HG02973 (cell line): Measurements from ENCODE around the gene SH3RF2.
"Not testable (repeated sequence)": the region's sequence is repeated elsewhere in the genome, so short reads cannot be mapped to it uniquely, and the experiment has no call there.

Source experiments
- ATAC-seq: cut with Tn5 transposase; IDR thresholded peaks from one replicate; pipeline ENCODE4 v1.9.1; 2021; ENCODE audit warnings: moderate library complexity; ENCODE audit not compliant: unreplicated experiment

Gene SH3RF2

DNA sequence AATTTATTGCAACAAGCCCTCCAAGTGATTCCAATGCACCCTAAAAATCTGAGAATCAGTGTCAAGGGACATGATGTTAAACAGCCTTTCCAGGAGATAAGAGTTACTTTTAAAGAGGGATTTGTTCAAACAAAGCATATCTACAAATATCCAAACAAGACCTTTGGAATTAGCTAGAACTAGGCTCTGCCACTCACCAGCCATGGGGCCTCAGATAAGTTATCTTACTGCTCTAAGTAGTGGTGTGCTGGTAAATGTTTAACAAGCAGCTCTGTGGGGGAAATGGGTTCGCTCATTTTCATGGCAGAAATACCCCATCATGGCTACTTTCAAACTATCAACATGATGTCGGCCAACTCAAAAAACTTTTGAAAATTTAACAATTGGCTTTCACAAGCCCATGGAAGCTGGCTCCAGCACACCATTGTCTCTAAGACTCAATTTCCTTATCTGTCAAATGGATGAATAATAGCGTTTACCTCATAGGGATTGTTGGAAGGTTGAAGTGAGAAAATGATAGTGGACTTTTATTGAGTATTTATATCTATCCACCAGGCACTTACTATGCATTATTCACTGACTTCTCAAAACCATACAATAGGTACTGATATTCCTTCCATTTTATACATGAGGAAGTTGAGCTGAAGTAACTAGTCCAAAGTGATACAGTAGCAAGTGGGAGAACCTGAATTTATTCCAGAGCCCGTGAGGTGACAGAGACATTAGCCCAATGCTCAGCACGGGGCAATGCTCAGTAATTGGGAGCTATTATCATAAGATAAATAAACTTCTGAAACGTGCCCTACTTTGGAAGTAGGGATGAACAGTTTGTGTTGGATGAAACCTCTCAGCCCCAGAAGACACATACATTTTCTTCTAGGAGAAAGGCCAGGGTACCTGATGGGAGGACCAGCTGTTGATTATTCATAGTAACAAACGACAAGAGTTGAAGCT lies 43.2 kb downstream of the SH3RF2 start:
- no peak for ATAC-seq

DNA sequence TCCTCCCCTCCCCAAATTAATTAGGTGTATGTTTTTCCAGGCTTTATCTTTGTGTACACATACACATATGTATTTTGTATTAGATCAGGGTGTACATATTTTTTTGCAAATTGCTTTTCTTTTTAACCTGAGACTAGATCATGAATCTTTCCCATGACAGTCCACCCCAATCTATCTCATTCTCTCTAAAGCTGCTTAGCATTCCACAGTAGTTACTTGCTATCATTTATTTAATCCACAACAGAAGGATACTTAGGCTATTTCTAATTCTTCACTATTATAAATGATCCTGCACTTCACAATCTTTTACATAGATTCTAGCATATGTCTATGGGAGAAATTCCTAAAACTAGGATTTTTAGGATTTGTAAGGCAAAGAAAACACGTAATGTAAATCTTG lies 43.9 kb downstream of the SH3RF2 start:
- no peak for ATAC-seq

DNA sequence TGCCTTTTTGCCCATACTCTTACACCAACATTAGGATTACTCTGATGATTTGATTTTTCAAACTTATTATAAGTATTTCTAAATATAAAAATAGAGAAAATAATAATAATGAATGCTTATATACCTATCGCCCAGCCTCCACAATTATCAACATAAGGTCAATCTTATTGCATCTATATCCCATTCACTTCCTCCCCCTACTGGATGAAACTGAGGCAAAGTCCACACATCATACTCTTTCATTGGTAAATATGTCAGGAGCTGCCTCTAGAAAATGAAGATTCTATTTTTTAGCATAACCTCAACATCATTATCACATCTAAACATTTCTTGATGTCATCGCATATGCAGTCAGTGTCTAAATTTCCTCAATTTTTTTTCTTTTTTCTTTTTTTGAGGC lies 44.3 kb downstream of the SH3RF2 start:
- ATAC-seq, result no peak

DNA sequence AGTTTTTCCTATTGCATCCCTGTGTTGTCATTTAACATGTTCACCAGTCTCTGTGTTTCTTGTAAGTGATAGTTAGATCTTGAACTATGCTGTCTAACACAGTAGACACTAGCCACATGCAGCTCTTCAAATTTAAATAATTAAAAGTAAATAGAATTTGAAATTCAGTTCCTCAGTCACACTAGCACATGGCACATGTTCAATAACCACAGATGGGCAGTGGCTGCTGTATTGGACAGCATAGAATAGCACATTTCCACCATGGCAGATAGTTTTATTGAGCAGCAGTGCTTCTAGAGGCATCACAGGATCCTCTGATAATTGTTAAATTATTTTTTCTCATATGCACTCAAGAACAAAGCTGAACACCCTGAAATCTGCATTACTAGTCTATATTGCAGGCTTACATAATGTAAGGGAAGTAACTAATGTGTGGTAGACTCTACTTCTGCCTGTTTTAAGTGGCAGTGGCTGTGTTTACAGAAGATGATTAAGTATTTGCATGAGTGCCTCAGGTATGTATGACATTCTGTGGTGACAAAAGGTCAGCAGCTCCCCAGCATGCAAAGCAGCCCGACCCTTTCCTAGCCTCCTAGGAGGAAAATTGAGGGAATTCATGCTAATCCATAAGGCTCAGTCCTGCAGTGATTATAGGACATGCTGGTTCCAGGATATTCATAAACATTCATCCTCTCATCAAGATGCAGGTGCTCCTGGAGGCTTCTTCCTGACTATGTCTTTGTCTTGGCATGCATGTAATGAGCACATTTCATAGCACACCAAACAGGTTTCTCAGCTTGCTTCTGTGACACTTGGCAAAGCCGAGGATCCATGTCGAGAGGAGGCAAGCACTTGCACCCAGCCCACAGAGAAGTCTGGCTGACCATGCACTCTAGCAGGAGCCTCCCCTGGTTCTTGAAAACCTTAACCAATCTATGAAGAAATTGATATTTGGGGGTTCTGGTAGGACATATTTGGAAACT lies 45.5 kb downstream of the SH3RF2 start:
- ATAC-seq, result no peak

DNA sequence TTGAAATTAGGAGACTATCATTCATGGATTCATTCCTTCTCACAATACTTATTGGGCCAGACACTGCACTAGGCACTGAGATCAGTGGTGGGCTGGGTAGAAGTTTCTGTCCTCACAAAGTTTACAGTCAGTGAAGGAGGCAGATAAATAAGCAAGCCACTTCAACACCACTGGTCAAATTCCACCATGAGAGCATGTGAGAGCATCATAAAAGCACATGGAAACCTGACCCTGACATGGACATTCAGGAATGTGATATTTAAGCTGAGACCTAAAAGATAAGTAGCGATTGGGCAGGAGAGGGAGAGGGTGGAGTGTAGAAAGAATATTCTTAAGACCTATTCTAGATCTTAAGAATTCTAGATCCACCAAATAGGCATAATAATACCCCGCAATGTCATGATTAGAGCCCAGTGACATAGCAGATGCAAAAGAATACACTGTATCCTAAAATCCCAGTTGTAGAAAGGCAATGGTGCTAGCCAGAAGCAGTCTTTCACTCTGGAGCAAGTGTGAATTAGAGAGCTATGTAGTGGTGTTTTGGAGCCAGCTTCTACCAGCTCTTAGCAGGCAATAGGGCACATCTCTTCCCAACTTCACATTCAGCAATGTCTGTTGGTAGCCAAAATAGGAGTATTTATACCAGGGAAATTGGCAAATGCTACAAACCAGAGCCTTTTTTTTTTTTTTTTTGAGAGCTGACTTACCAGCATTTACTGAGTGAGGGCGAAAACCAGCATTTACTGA lies 46.4 kb downstream of the SH3RF2 start:
- ATAC-seq, result no peak

DNA sequence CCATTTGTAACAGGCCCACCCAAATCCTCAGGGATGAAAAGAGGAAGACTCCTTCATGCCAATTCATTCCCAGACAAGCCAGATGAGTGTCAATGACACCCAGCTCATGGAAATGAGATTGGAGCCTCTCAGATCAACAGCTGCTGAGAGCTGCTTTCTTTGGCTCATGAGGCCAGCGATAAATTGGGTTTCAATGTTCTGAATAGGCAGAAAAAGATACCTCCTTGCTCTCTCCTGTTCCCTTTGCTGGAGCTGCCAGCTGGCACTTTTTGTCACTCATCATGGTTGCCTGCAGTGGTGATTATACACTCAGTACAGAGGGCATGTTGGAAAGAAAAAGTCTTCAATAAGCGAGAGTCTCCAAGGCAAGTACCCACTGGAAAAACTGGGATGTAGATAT lies 47.1 kb downstream of the SH3RF2 start:
- ATAC-seq, result no peak

DNA sequence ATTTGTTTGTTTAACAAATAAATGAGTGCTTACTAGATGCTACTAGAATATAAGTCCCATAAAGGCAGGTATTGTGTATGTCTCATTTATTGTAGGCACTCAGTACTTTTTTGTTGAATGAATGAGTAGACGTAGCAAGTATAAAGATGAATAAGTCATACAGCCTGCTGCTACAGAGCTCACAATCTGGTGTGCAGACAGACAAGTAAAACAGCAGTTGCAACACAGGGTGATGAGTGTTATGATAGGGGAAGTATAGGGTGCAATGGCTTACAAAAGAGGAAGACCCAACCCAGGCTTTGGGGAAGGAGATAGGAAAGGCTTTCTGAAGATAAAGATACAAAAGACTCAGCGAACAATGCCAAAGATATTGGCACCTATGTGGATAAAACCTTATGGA lies 47.7 kb downstream of the SH3RF2 start:
- ATAC-seq, result no peak

DNA sequence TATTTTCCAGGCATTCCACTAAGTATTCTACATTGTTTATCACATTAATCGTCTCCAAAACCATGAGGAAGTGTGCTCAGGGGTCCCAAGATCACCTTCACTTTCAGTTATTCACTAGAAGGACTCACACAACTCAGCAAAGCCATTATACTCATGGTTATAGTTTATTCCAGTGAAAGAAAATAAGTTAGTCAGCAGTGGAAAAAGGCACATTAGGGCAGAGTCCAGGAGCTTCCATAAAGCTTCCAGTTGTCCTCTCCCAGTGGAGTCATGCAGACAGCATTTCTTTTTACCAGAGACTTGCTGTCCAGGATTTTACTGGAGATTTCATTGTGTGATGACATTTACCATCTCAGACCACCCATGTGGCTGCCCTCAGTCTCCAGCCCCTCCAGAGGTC lies 51.5 kb downstream of the SH3RF2 start:
- no peak for ATAC-seq

DNA sequence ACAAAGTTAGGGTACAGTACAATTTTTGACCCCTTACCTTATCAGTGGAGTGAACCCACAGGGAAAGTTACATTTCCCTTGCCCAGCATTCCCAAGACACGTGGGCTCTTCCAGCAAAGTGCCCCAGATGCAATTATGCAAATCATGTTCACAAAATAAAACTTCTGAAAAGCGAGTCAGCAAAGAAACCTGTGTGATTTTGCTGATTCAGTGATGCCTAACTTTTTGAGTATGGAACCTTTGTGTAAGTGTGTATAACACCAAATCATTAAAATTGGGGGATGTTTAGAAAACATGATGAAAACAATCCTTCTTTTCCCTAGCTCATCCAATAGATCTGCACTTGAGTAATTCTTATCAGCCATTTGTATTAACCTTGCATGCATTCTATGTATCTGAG lies 52.6 kb downstream of the SH3RF2 start:
- ATAC-seq, result no peak

DNA sequence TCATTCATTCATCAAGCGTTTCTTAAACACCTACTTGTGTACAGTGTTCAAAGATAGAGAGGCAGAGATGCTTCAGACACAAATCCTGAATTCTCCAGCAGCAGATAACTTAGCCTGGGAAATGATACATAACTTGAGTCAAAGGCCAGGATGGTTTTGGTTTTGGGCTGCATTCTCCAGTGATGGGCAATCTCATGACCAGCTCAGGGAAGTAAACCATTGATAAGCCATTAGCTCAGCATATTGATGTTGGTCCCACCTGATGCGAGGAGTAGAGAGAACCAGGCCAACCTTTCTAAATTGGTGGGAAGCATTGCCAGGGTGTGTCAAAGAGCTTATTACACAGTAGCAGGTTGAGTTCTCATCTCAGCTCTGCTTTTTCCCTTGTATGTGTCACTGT lies 53.0 kb downstream of the SH3RF2 start:
- no peak for ATAC-seq

DNA sequence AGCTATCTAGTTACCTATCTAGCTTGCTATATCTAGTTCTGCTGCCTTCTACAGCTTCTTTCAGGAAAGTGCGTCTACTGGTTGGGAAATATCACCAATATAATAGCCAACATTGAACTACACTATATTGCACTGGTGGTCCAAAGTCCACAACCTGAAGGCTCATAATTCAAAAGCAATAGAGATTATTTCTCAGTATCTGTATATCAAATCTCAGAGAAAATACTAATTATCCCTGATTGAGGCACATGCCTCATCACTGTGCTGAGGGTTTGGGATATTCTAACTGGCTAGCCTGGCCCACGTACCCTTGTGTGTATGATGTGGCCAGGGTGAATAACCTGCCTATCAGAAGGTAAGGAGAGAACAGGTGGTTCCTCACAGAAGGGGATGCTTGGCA lies 53.8 kb downstream of the SH3RF2 start:
- no peak for ATAC-seq

DNA sequence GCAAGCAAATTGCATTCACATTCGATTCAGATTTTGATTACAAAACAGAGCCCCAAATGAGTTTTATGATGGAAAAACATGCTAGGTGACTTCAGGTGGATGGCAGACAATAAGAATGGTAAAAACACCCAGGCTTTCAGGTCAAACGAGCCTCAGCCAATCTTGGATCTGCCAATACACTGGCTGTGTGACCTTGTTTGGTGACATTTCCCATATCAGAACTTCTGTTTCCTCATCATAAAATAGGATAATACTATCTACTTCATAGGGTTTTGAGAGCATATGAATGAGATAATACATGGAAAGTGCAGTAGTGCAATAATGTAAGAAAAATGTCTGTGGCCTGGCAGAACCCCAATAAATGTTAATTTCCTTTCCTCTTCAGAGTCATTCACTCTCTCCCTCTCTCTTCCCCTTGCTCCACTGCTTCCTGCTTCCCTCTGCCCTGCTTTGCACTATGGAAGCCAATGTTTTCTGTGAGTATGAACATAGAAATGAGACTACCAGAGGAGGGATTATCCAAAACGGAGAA lies 54.7 kb downstream of the SH3RF2 start:
- no peak for ATAC-seq

DNA sequence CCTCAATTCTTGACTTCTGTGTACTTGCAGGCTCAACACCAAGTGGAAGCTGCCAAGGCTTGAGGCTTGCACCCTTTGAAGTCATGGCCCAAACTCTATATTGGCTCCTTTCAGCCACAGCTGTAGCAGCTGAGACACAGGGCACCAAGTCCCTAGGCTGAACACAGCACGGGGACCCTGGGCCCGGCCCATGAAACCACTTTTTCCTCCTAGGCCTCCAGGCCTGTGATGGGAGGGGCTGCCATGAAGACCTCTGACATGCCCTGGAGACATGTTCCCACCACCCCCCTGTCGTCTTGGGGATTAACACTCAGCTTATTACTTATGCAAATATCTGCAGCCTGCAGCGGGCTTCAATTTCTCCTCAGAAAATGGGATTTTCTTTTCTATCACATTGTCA lies 57.2 kb downstream of the SH3RF2 start:
- ATAC-seq, result not testable (repeated sequence)

DNA sequence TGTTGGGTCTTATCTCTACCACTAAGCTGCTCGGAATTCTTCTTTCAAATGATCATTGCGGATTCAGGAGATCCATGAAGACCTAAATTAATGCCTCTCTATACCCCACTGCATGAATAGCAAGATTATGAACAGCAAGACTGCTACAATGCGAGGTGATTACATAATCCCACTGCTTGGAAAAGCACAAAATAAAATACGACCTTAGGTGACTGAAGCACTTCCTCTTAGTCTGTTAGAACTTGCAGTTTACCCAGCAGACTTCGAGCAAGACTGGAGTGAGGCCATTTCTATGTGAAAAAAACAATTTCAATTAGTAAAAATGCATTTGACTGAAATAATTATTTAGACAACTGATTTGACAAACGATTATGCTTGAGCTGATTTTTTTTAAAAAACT lies 59.8 kb downstream of the SH3RF2 start:
- no peak for ATAC-seq

DNA sequence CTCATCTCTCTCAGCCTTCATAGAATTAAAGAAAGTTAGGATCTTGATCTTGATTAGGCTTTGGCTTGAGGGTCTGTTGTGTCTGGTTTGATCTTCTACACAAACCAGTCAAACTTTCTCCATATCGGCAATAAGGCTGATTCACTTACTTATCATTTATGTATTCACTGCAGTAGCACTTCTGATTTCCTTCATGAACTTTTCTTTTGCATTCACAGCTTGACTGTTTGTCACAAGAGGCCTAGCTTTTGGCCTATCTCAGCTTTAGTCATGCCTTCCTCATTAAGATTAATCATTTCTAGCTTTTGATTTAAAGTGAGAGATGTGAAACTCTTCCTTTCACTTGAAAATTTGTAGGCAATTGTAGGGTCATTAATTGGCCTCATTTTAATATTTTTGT lies 62.8 kb downstream of the SH3RF2 start:
- ATAC-seq, result no peak

DNA sequence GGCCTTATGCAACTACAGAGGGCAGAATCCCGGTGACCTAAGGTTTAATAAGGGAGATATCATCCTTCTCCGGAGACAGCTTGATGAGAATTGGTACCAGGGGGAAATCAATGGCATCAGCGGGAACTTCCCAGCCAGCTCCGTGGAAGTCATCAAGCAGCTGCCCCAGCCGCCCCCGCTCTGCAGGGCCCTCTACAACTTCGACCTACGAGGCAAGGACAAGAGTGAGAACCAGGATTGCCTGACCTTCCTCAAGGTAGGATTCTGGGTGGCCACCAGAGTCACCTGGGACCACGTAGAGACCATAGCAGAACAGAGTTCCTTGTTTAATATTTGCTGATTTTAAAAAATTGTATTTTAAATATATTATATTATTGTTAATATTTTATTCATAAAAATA lies 63.7 kb downstream of the SH3RF2 start:
- no peak for ATAC-seq

DNA sequence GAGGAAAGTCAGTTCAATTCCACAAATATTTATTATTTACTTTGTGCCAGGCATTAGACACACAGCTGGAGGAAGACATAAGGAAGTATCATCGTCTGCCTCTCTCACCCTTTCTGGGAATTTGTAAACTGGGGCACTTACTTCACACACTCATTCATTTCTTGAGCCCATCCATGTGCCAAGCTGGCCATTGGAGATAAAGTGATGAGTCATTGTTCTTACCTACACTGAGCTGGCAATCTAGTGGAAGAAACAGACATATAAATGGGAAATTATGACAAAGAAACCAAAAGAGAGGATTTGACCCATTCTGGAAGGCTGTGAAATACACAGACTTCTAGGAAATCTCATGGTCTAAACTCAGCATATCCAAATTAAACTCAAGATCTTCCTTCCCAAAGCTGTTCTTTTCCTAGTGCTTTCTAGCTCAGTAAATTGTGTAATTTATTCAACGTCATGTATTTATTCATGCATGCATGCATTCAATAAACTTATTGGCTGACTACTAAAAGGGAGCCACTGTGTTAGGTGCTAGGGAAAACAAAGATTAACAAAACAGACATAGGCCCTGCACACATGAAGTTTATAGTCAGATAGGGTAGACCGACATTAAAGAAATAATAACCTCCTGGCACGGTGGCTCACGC lies 65.3 kb downstream of the SH3RF2 start:
- ATAC-seq, result no peak

DNA sequence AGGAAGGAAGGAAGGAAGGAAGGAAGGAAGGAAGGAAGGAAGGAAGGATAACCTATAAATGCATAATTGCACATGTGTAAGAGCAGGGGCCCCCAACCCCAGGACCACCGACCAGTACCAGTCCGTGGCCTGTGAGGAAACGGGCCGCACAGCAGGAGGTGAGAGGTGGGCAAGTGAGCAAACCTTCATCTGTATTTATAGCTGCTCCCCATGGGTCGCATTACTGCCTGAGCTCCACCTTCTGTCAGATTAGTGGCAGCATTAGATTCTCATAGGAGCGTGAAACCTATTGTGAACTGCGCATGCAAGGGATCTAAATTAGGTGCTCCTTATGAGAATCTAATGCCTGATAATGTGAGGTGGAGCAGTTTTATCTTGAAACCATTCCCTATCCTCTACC lies 66.1 kb downstream of the SH3RF2 start:
- no peak for ATAC-seq

DNA sequence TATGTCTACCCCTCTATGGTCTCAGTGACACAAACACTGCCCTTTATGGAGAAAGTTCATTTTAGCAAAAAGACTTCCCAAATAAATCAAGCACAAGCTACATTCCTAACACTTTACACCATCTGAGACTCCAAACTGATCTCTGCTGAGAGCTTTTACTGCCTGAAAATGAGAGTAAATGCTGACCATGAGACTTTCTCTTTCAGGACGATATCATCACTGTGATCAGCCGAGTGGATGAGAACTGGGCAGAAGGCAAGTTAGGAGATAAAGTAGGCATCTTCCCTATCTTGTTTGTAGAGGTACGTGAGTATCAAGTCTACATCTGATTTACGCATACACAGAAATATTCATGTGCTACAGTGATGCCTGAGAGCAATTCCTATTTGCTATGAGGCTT lies 67.5 kb downstream of the SH3RF2 start:
- no peak for ATAC-seq

DNA sequence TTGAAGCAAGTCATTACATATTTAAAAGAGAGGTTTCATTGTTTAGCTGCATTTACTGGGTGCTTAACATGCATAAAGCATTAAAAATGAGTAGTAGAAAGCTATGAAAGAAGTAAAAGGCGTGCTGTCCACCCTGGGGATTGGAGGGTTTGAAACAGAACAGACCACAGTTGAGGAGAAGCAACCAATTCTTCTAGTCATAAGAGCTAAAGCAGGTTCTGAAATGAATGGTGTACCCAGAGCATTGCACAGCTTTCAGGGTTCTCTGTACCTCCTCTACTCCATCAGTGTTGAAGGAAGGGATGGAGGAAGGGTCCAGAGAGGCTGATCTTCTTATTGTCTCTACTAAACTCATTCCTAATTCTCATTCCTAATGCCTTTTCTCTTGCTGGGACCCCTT lies 68.9 kb downstream of the SH3RF2 start:
- ATAC-seq, result no peak
